MM.1S (cell line): ENCODE results near the gene EIF3F.

ENCODE experiments used
- EZH2 ChIP-seq: fragments of 300-600 bp; sonication (generic); optimal IDR thresholded peaks from 2 replicates; pipeline ENCODE3; 2017; ENCODE audit warnings: low read depth, mild to moderate bottlenecking, antibody characterized with exemption, low read length, mixed read lengths
- TF ChIP-seq, protein P1 (sequence below): fragments of 300-600 bp; sonication (generic); IDR thresholded peaks from 2 replicates; pipeline ENCODE4 v1.5.1; 2016; ENCODE audit warnings: antibody characterized with exemption, low read length, mixed read lengths

DNA sequence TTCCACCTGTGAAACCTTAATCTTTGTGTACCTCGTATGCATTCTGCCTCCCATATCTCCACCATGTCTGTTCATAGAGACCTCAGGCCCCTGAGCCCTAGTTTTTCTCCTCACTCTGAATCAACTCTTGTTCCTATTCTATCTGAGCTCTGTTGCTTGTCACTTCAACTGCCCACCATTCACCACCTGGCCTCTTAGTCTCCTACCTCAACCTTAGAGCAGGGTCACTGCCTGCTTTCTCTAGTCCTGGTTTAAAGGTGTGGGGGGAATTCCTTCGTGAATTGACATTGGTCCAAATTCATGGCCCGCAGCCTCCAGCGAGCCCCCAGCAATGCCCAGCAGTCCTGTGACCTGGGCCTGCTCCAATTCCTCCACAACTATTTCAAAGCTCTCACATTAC, 54.4 kb downstream of the EIF3F start:
- TF ChIP-seq, protein P1, sequence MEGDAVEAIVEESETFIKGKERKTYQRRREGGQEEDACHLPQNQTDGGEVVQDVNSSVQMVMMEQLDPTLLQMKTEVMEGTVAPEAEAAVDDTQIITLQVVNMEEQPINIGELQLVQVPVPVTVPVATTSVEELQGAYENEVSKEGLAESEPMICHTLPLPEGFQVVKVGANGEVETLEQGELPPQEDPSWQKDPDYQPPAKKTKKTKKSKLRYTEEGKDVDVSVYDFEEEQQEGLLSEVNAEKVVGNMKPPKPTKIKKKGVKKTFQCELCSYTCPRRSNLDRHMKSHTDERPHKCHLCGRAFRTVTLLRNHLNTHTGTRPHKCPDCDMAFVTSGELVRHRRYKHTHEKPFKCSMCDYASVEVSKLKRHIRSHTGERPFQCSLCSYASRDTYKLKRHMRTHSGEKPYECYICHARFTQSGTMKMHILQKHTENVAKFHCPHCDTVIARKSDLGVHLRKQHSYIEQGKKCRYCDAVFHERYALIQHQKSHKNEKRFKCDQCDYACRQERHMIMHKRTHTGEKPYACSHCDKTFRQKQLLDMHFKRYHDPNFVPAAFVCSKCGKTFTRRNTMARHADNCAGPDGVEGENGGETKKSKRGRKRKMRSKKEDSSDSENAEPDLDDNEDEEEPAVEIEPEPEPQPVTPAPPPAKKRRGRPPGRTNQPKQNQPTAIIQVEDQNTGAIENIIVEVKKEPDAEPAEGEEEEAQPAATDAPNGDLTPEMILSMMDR: no peak
- TF ChIP-seq EZH2: no peak
